Trophoblast cell (in vitro differentiated cells and primary cell): ENCODE measurements around the gene ADI1.

Experiments
- DNase-seq, 2 donors: peaks; one replicate each; pipeline ENCODE4 v3.0.0-alpha.2; 2016
- H2AFZ ChIP-seq: 2 replicates; pipeline ENCODE4 v1.6.1; 2013; ENCODE audit warnings: low read length, moderate library complexity, mild to moderate bottlenecking; ENCODE audit not compliant: insufficient read depth, poor library complexity
- H2AK5ac ChIP-seq: 2 replicates; pipeline ENCODE4 v1.6.1; 2013; ENCODE audit warnings: mild to moderate bottlenecking, low read length
- H2BK120ac ChIP-seq: 2 replicates; pipeline ENCODE4 v1.6.1; 2013; ENCODE audit warnings: low read length, mild to moderate bottlenecking, moderate library complexity; ENCODE audit not compliant: insufficient read depth, poor library complexity
- H2BK12ac ChIP-seq: 2 replicates; pipeline ENCODE4 v1.6.1; 2013; ENCODE audit warnings: mild to moderate bottlenecking, low read length, moderate library complexity
- H2BK5ac ChIP-seq: 2 replicates; pipeline ENCODE4 v1.6.1; 2013; ENCODE audit warnings: low read length, low read depth, moderate library complexity, mild to moderate bottlenecking; ENCODE audit not compliant: poor library complexity
- H3K14ac ChIP-seq: 2 replicates; pipeline ENCODE4 v1.6.1; 2013; ENCODE audit warnings: mild to moderate bottlenecking, low read length
- H3K18ac ChIP-seq: 2 replicates; pipeline ENCODE4 v1.6.1; 2013; ENCODE audit warnings: mild to moderate bottlenecking, low read length
- H3K23ac ChIP-seq: 2 replicates; pipeline ENCODE4 v1.6.1; 2013; ENCODE audit warnings: low read length
- H3K27ac ChIP-seq: 2 replicates; pipeline ENCODE4 v1.5.1; 2013; ENCODE audit warnings: low read depth, mild to moderate bottlenecking, inconsistent platforms, low read length, moderate library complexity
- H3K27me3 ChIP-seq: 2 replicates; pipeline ENCODE4 v1.6.1; 2013; ENCODE audit warnings: inconsistent platforms, mild to moderate bottlenecking, low read length, moderate library complexity; ENCODE audit not compliant: insufficient read depth
- H3K36me3 ChIP-seq, 2 experiments: 1 replicate in 1 of 2; 2 replicates in 1 of 2; pipeline ENCODE4 v1.6.1; 2013; ENCODE audit warnings: low read length in 2 of 2, mild to moderate bottlenecking in 2 of 2, moderate library complexity in 1 of 2; ENCODE audit not compliant: insufficient read depth in 2 of 2, control insufficient read depth in 1 of 2
- H3K4ac ChIP-seq: 2 replicates; pipeline ENCODE4 v1.6.1; 2013; ENCODE audit warnings: low read depth, mild to moderate bottlenecking, low read length, moderate library complexity
- H3K4me1 ChIP-seq, 2 experiments: 1 replicate in 1 of 2; 2 replicates in 1 of 2; pipeline ENCODE4 v1.6.1; 2013; ENCODE audit warnings: low read length in 2 of 2, mild to moderate bottlenecking in 2 of 2, moderate library complexity in 1 of 2; ENCODE audit not compliant: insufficient read depth in 2 of 2, control insufficient read depth in 1 of 2
- H3K4me2 ChIP-seq: 2 replicates; pipeline ENCODE4 v1.6.1; 2013; ENCODE audit warnings: inconsistent platforms, mild to moderate bottlenecking, low read length, moderate library complexity
- H3K4me3 ChIP-seq: 2 replicates; pipeline ENCODE4 v1.5.1; 2013; ENCODE audit warnings: mild to moderate bottlenecking, low read depth, low read length, inconsistent platforms
- H3K79me1 ChIP-seq: one replicate; pipeline ENCODE4 v1.6.1; 2013; ENCODE audit warnings: low read length
- H3K79me2 ChIP-seq: 2 replicates; pipeline ENCODE4 v1.6.1; 2013; ENCODE audit warnings: low read length, mild to moderate bottlenecking; ENCODE audit not compliant: control insufficient read depth, insufficient read depth, poor library complexity
- H3K9ac ChIP-seq: 2 replicates; pipeline ENCODE4 v1.6.1; 2013; ENCODE audit warnings: mild to moderate bottlenecking, low read length
- H3K9me3 ChIP-seq: 2 replicates; pipeline ENCODE4 v1.6.1; 2013; ENCODE audit warnings: low read depth, mild to moderate bottlenecking, control low read depth, inconsistent platforms, low read length; ENCODE audit not compliant: insufficient read depth
- H4K12ac ChIP-seq: 2 replicates; pipeline ENCODE4 v1.6.1; 2013; ENCODE audit warnings: low read depth, mild to moderate bottlenecking, low read length, moderate library complexity
- H4K8ac ChIP-seq: 2 replicates; pipeline ENCODE4 v1.6.1; 2013; ENCODE audit warnings: low read depth, mild to moderate bottlenecking, low read length, moderate library complexity
- H4K91ac ChIP-seq: one replicate; pipeline ENCODE4 v1.6.1; 2013; ENCODE audit warnings: low read depth, mild to moderate bottlenecking, low read length, moderate library complexity
- WGBS: extraction: QIAGEN DNeasy Blood & Tissue Kit; methylation state at CpG from one replicate; pipeline ENCODE4 v1.1.7; 2013; ENCODE audit warnings: missing lambda C conversion rate; ENCODE audit not compliant: insufficient read length, insufficient coverage; ENCODE audit errors: extremely low coverage; 5-methylcytosine and 5-hydroxymethylcytosine counted together

The ADI1 gene

DNA sequence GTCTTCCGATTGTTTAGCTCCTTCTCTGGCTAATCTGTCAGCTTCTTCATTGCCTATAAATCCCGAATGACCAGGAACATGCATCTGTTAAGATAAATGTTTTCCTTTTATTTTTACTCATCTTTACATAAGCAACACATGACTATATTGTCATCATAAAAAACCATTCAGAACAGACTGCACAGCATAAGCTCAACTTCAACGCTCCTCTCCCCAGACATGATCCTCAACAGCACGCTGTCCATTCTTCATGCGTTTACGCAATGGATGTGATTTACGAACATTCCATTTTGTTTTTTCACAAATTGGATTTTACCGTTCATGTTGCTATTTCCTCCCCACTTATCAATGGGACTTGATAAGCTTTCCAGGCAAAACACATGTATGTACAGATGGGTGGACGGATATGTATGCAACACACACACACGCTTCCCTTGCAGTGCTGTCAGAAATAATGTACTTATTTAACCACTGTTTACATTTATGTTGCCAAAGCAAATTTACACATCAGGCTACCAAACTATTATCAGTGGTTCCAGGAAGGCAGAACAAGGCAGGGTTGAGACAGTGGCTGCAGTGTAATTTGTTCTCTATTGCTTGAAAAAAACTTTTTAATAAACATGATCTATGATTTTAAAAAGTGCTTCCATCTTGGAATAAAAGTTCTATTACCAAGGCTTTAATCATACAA, 26.6 kb upstream of the ADI1 start:
- peaks cover 51 to 65% of the 10 kb centered on the region in 2 experiments for H3K36me3 ChIP-seq
- H3K9me3 ChIP-seq: no peaks in the 10 kb centered on the region
- no CpG with 5 or more reads among the region's 10 CpGs for WGBS
- no peak for DNase-seq
- H3K9ac ChIP-seq: no peak overlapping the region
- H2AFZ ChIP-seq: no peak overlapping the region
- H3K23ac ChIP-seq: no peak overlapping the region
- H3K18ac ChIP-seq: no peak overlapping the region
- H2BK5ac ChIP-seq: no peak overlapping the region
- no peak overlapping the region for H3K4me3 ChIP-seq
- H2AK5ac ChIP-seq: no peak overlapping the region
- no peak overlapping the region for H3K4me2 ChIP-seq
- H3K79me1 ChIP-seq: no peaks in the 10 kb centered on the region
- no peak overlapping the region for H4K91ac ChIP-seq
- H3K79me2 ChIP-seq: no peaks in the 10 kb centered on the region
- no peak overlapping the region for H2BK120ac ChIP-seq
- no peak overlapping the region for H4K12ac ChIP-seq
- no peaks in the 10 kb centered on the region for H3K4me1 ChIP-seq
- no peak overlapping the region for H3K27ac ChIP-seq
- no peak overlapping the region for H4K8ac ChIP-seq
- H2BK12ac ChIP-seq: no peak overlapping the region
- no peak overlapping the region for H3K14ac ChIP-seq
- no peaks in the 10 kb centered on the region for H3K27me3 ChIP-seq
- H3K4ac ChIP-seq: no peak overlapping the region

DNA sequence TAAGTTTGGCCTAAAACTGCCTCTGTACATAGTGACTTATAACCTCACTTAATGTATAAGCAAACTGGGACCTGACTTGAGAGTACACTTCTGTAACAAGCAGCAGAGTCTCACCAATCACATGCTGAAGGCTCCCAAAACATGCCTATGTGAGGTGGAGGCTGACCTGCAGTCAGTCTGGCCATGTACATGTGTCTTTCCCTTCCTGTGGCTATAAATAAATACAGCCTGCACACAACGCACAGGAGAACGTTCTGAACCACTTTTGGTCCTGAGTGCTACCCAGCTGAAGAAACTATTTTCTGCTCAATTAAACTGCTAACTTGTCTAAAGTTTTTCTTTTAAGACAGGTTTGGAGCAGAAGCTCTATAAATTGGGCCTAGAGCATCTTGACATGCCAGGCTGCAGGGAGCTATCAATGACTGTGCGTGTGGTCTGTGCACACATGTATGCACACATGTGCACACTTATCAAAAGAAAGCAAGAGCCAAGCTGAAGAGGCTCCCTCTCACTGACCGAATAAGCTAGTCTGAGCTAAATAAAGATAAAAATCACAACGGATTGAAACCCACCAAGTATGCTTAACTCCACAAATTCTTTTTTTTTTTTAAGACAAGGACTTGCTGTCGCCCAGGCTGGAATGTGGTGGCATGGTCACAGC, 23.8 kb upstream of the ADI1 start:
- no peaks in the 10 kb centered on the region for H3K27me3 ChIP-seq
- no peak overlapping the region for H3K14ac ChIP-seq
- no peak overlapping the region for H3K4ac ChIP-seq
- H3K23ac ChIP-seq: no peak overlapping the region
- H3K4me2 ChIP-seq: no peak overlapping the region
- H3K18ac ChIP-seq: no peak overlapping the region
- H3K9ac ChIP-seq: no peak overlapping the region
- H3K79me2 ChIP-seq: no peaks in the 10 kb centered on the region
- H2BK12ac ChIP-seq: no peak overlapping the region
- H4K12ac ChIP-seq: no peak overlapping the region
- H2AFZ ChIP-seq: no peak overlapping the region
- no peak overlapping the region for H3K27ac ChIP-seq
- H2AK5ac ChIP-seq: no peak overlapping the region
- no peak overlapping the region for H2BK120ac ChIP-seq
- no peak for DNase-seq
- no peak overlapping the region for H2BK5ac ChIP-seq
- no peaks in the 10 kb centered on the region for H3K9me3 ChIP-seq
- no peaks in the 10 kb centered on the region for H3K4me1 ChIP-seq
- no peak overlapping the region for H3K4me3 ChIP-seq
- no CpG with 5 or more reads among the region's 6 CpGs for WGBS
- no peak overlapping the region for H4K8ac ChIP-seq
- H4K91ac ChIP-seq: no peak overlapping the region
- H3K36me3 ChIP-seq: peaks cover 38 to 53% of the 10 kb centered on the region in 2 experiments
- no peaks in the 10 kb centered on the region for H3K79me1 ChIP-seq

DNA sequence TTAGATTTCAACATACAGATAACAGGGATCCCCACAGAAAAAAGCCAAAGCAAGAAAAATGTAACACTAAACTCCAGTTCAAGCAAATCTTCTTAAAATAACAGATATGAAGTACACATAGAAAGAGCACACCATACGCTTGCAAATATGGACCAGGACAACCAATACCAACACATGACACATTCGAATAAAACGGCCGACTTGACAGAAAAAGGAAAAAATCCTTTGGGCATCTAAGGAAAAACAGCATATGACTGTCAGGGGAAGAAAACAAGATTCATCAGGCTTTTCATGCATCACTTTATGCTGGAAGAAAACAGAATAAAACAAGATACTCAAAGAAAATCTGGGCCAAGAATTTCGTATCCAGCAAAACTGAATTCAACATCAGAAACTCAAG, 22.8 kb upstream of the ADI1 start:
- H3K27me3 ChIP-seq: no peaks in the 10 kb centered on the region
- H3K9ac ChIP-seq: no peak overlapping the region
- H3K36me3 ChIP-seq: peaks cover 34 to 46% of the 10 kb centered on the region in 2 experiments
- DNase-seq: no peak
- H3K4ac ChIP-seq: no peak overlapping the region
- no CpG with 5 or more reads among the region's 5 CpGs for WGBS
- no peak overlapping the region for H3K18ac ChIP-seq
- no peak overlapping the region for H4K8ac ChIP-seq
- no peak overlapping the region for H3K4me2 ChIP-seq
- H4K91ac ChIP-seq: no peak overlapping the region
- H3K79me2 ChIP-seq: no peaks in the 10 kb centered on the region
- no peak overlapping the region for H2BK5ac ChIP-seq
- no peak overlapping the region for H2BK12ac ChIP-seq
- H3K4me1 ChIP-seq: peaks cover 0 to under 1% of the 10 kb centered on the region in 2 experiments
- H3K14ac ChIP-seq: no peak overlapping the region
- no peaks in the 10 kb centered on the region for H3K79me1 ChIP-seq
- H2AK5ac ChIP-seq: no peak overlapping the region
- H3K4me3 ChIP-seq: no peak overlapping the region
- H2AFZ ChIP-seq: no peak overlapping the region
- no peaks in the 10 kb centered on the region for H3K9me3 ChIP-seq
- H3K27ac ChIP-seq: no peak overlapping the region
- H4K12ac ChIP-seq: no peak overlapping the region
- no peak overlapping the region for H3K23ac ChIP-seq
- no peak overlapping the region for H2BK120ac ChIP-seq

DNA sequence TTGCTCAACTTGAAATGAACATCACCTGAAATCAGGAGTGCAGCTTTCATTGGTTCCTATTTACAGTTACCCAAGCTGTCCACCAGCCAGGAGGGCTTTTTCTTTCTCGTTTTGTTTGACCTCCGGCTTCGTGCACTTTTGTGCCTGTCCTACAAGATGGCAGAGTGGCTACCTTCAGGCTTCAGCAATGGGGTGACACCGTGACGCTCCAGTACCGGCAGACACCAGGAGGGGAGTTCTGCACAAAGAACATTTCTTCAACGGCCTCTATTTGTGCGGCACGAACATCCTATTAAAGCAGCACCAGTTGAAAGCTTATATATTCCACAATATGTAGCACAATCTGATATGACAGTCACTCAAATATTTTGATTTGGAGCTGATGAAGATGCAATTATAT, 20.5 kb upstream of the ADI1 start:
- Histone ChIP-seq H4K91ac (no peak overlapping the region), H2BK12ac (no peak overlapping the region), H4K12ac (no peak overlapping the region), H3K4me1 (peaks cover 12 to 13% of the 10 kb centered on the region in 2 experiments), H2BK120ac (no peak overlapping the region), H2BK5ac (no peak overlapping the region), H3K9ac (no peak overlapping the region), H3K4me3 (no peak overlapping the region), H3K27ac (no peak overlapping the region), H3K36me3 (peaks cover 22 to 27% of the 10 kb centered on the region in 2 experiments), H3K14ac (no peak overlapping the region), H3K79me1 (peaks cover 12% of the 10 kb centered on the region), H2AK5ac (no peak overlapping the region), H3K4ac (no peak overlapping the region), H2AFZ (no peak overlapping the region), H3K18ac (no peak overlapping the region), H3K79me2 (peaks cover 5% of the 10 kb centered on the region), H4K8ac (no peak overlapping the region), H3K23ac (no peak overlapping the region), H3K4me2 (no peak overlapping the region), H3K9me3 (no peaks in the 10 kb centered on the region), H3K27me3 (no peaks in the 10 kb centered on the region)
- no CpG with 5 or more reads among the region's 9 CpGs for WGBS
- DNase-seq: no peak
